Left ventricle myocardium inferior (tissue), 1 donor: ENCODE measurements around the gene PTGIR. TPM values are rescaled to one million over a fixed set of nuclear protein-coding genes. Genes with fewer than 3 reads are reported as not detected.

Experiments
- DNase-seq: peaks from one replicate; pipeline ENCODE4 v3.0.0-alpha.2; 2020
- H3K27ac ChIP-seq: fragments of 200-600 bp; replicated peaks from 2 replicates; pipeline ENCODE4 v1.8.0; 2021
- H3K27me3 ChIP-seq: fragments of 200-600 bp; 2 replicates; pipeline ENCODE4 v1.8.0; 2021; ENCODE audit warnings: low read depth
- H3K36me3 ChIP-seq: fragments of 200-600 bp; 2 replicates; pipeline ENCODE4 v1.8.0; 2021
- H3K4me1 ChIP-seq: fragments of 200-600 bp; 2 replicates; pipeline ENCODE4 v1.8.0; 2021
- H3K4me3 ChIP-seq: fragments of 200-600 bp; 2 replicates; pipeline ENCODE4 v1.8.0; 2021; ENCODE audit warnings: mild to moderate bottlenecking, moderate library complexity
- H3K9me3 ChIP-seq: fragments of 200-600 bp; replicated peaks from 2 replicates; pipeline ENCODE4 v1.8.0; 2021
- intact Hi-C: fragments of 100-400 bp; cut with micrococcal nuclease; formaldehyde crosslinking; loops from one replicate; pipeline ENCODE4 v1.11.0; 2022
- total RNA-seq: library from RNA; stranded (reverse); fragmentation: NEBNext Ultra II Directional; extraction: Animal tissue kit (Norgen Biotek cat#: 25700); gene quantifications from one replicate; pipeline ENCODE4 v1.2.1, GENCODE V29; 2021
- TF ChIP-seq, protein P1 (sequence below): fragments of 200-600 bp; IDR thresholded peaks from 2 replicates; pipeline ENCODE4 v1.8.0; 2021; ENCODE audit warnings: antibody characterized with exemption, mild to moderate bottlenecking, borderline replicate concordance
- donor health status: DM: no; HTN: yes; CAD: no; lungs with severe emphysema.

Gene PTGIR
- total RNA-seq, 1 donor from 2014 or later: 3.7 TPM

DNA sequence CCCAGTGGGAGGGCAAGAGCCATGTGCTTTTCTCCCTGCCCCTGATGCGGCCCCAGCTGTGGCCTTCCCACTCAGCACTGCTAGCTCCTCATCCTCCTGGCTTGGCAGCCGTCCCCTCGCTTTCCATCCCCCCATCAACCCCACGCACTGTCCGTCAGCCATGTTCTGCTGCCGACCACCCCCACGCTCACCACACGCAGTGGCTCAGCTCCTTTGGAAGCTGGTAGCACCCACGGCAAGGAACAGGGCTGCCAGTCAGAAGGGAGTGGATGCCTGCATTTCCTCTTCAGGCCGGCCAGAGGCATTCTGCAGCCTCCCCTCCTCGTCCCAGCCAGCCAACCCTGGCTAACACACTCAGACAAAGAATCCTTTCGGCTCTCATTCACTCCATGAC is 17.4 kb downstream of the PTGIR start:
- intact Hi-C loops: no loop called here
- peak overlapping the region; percentile 16 for H3K27ac ChIP-seq
- no peak overlapping the region for H3K4me3 ChIP-seq
- peaks cover 50% of the 10 kb centered on the region for H3K4me1 ChIP-seq
- H3K27me3 ChIP-seq: no peaks in the 10 kb centered on the region
- peaks cover 45% of the 10 kb centered on the region for H3K36me3 ChIP-seq
- no peak for DNase-seq
- H3K9me3 ChIP-seq: no peaks in the 10 kb centered on the region
- TF ChIP-seq, protein P1, sequence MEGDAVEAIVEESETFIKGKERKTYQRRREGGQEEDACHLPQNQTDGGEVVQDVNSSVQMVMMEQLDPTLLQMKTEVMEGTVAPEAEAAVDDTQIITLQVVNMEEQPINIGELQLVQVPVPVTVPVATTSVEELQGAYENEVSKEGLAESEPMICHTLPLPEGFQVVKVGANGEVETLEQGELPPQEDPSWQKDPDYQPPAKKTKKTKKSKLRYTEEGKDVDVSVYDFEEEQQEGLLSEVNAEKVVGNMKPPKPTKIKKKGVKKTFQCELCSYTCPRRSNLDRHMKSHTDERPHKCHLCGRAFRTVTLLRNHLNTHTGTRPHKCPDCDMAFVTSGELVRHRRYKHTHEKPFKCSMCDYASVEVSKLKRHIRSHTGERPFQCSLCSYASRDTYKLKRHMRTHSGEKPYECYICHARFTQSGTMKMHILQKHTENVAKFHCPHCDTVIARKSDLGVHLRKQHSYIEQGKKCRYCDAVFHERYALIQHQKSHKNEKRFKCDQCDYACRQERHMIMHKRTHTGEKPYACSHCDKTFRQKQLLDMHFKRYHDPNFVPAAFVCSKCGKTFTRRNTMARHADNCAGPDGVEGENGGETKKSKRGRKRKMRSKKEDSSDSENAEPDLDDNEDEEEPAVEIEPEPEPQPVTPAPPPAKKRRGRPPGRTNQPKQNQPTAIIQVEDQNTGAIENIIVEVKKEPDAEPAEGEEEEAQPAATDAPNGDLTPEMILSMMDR: no peak

DNA sequence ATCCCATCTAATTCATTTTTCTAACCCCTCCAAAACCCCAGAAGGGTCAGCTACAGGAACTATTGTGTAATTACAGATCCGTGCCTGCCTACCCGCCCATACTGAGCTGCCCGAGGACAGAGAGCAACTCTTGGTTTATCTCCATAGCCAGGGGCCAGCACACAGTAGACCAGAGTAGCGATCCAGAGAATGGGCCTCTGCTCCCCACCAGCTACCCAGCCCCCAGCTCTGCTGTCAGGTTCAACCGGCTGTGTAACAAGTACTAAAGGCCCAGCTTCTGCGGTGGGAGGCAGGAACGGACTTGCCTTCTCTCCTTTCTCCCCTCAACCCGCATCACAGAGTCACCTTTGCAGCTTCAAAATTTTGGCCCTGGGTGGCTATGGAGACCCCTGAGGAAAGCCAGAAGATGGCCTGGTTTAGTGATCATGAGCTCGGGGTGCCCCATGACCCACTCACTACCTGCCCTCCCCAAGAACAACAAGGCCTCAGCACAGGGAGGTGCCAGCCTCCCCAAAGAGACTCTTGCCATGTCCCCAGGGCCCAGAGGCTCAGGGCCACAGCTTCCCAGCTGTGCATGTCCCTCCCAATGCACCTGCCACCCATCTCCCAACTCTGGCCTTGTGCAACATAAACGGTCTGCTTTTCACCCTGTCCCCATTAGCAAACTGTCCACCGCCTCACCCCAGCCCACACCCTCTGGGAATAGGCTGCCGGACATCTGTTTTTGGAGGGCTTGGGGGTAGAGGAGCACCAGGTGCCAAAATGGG is 18.0 kb downstream of the PTGIR start:
- Histone ChIP-seq H3K9me3 (no peaks in the 10 kb centered on the region), H3K4me1 (peaks cover 56% of the 10 kb centered on the region), H3K27ac (peak overlapping the region; percentile 16), H3K36me3 (peaks cover 45% of the 10 kb centered on the region), H3K27me3 (no peaks in the 10 kb centered on the region), H3K4me3 (no peak overlapping the region)
- intact Hi-C loops: no loop called here
- TF ChIP-seq, protein P1: no peak
- DNase-seq: no peak

DNA sequence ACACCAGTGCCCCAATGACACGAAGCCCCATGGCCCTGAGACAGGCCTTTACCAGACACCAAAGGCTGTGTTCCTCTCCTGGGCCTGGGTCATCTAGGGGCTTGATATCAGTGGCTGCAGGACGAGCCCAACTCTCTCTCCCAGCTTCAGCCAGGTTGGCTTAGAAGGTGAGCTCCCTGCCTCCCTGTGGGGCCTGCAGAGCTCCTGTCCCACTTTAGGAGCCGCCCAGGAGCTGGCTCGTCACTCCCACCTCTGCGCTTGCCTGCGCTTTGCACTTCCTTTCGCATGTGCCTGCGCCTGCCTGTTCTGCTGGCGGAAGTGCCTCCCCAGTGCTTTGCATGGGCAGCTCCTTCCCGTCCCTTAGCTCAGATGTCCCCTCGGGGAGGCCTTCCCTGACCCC is 18.9 kb downstream of the PTGIR start:
- Histone ChIP-seq H3K27ac (peak overlapping the region; percentile 47), H3K36me3 (peaks cover 45% of the 10 kb centered on the region), H3K9me3 (no peaks in the 10 kb centered on the region), H3K4me1 (peaks cover 63% of the 10 kb centered on the region), H3K27me3 (no peaks in the 10 kb centered on the region), H3K4me3 (no peak overlapping the region)
- TF ChIP-seq, protein P1: no peak
- intact Hi-C loops: no loop called here
- DNase-seq: no peak

DNA sequence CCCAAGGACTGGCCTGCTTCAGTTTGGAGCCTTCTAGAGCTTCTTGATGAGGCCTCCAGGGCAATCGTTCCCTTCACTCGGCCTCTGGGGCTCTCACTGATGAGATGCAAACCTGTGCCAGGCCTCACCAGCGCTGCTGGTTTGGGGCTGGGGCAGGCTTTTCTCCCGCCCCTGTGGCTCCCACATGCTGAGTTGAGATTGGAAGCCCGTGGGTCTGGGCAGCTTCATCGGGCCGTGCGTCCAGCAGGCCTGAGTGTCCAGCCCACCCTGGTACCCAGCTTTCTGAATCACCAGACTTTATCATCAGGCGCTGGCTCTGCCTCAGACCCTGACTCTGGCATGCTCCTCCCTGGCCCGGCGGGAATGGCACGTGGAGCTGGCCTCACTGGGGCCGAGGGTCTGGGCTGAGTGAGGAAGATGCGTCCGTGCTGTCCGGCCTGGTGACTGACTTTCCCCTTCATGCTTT is 19.5 kb downstream of the PTGIR start:
- peak overlapping the region; percentile 47 for H3K27ac ChIP-seq
- H3K4me1 ChIP-seq: peaks cover 63% of the 10 kb centered on the region
- intact Hi-C loops: no loop called here
- peaks cover 45% of the 10 kb centered on the region for H3K36me3 ChIP-seq
- TF ChIP-seq, protein P1: no peak
- no peaks in the 10 kb centered on the region for H3K27me3 ChIP-seq
- H3K4me3 ChIP-seq: peak overlapping the region; percentile 28
- no peaks in the 10 kb centered on the region for H3K9me3 ChIP-seq
- no peak for DNase-seq

DNA sequence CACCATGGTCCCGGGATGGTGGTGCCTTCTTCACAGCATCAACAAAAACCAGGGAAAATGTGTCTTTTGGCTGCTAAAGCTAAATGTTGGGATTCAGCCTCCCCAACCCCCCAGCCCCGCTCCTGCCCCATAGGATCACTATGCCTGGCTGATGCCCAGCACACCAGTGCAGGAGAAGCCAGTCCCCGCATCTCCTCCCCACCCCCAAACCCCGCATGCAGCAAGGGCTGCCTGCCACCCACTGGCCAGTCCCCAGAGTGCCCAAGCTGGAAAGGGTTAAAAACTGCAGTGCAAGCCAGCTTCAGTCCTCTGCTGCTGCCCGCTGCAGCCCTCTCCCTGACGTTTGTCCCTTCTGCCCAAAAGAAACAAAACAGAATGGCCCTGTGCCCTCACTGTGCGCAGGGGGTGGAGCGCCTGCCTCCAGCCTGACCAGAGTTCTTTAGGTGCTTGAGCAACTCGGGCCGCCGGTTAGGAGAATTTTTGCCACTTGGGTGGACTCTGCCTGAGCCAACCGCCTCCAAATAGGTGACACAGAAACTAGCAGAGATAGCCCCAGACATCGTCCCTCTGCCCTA is 20.0 kb downstream of the PTGIR start:
- no peak for DNase-seq
- intact Hi-C loops: no loop called here

More for the DNA sequence above, 20.0 kb downstream of the PTGIR start:
- TF ChIP-seq, protein P1: no peak
- Histone ChIP-seq H3K4me1 (peaks cover 67% of the 10 kb centered on the region), H3K27ac (peak overlapping the region; percentile 47), H3K36me3 (peaks cover 42% of the 10 kb centered on the region), H3K27me3 (no peaks in the 10 kb centered on the region), H3K9me3 (no peaks in the 10 kb centered on the region), H3K4me3 (peak overlapping the region; percentile 28)
